GM12878 (cell line): ENCODE data around the gene OGFR. TPM values are rescaled to one million over a fixed set of nuclear protein-coding genes. Genes with fewer than 3 reads are reported as not detected.

Experiments
- ATAC-seq: fragments of 200-7000 bp; cut with Tn5 transposase; 3 replicates; pipeline ENCODE4 v1.9.1; 2020; ENCODE audit warnings: mild to moderate bottlenecking, moderate library complexity
- BruUV-seq: library from RNA; stranded (reverse); fragments of 400-500 nt; replicated peaks from 2 replicates; lab custom pipeline; 2021; lab: Mats Ljungman, UMichigan
- CTCF ChIA-PET: fragments of 300-600 bp; sonication (Branson Sonifier 250); formaldehyde crosslinking; extraction: SDS; loops from one replicate; lab custom pipeline; 2021; ENCODE audit warnings: inconsistent platforms; lab: Yijun Ruan, JAX
- POLR2A ChIA-PET: fragments of 350-600 bp; formaldehyde crosslinking; extraction: SDS; loops from one replicate; lab custom pipeline; 2021; ENCODE audit warnings: inconsistent platforms; lab: Charles Lee
- RAD21 ChIA-PET: fragments of 300-600 bp; sonication (Branson Sonifier 250); formaldehyde crosslinking; loops from one replicate; lab custom pipeline; 2023; ENCODE audit warnings: antibody characterized with exemption; ENCODE audit not compliant: unreplicated experiment; lab: Charles Lee
- SMC1A ChIA-PET: fragments of 300-600 bp; sonication (Branson Sonifier 250); formaldehyde crosslinking; loops from one replicate; lab custom pipeline; 2023; ENCODE audit not compliant: unreplicated experiment, uncharacterized antibody; lab: Charles Lee
- DNase-seq: peaks from one replicate; pipeline ENCODE4 v3.0.0-alpha.2; 2011; ENCODE audit warnings: low read depth, low spot score
- FAIRE-seq: peaks from 3 replicates; lab custom pipeline; 2011; peaks lifted over from hg19 to GRCh38; lab: Jason Lieb, UNC
- H2AFZ ChIP-seq: 2 replicates; pipeline ENCODE4 v1.6.0; 2011; ENCODE audit warnings: low read depth, low read length, control low read depth; ENCODE audit not compliant: control insufficient read depth
- H3K27ac ChIP-seq: 2 replicates; pipeline ENCODE4 v1.5.1; 2011; ENCODE audit warnings: control low read depth; ENCODE audit not compliant: control insufficient read depth, insufficient read depth
- H3K27me3 ChIP-seq, 2 experiments: replicated peaks in 1 of 2; 2 replicates each; pipeline versions ENCODE4 v1.6.0 to v1.6.1; 2011; ENCODE audit warnings: low read length in 1 of 2; ENCODE audit not compliant: control insufficient read depth in 2 of 2, insufficient read depth in 2 of 2
- H3K36me3 ChIP-seq, 2 experiments: 2 replicates each; pipeline ENCODE4 v1.5.1; 2011; ENCODE audit warnings: low read length in 1 of 2; ENCODE audit not compliant: control insufficient read depth in 2 of 2, insufficient read depth in 2 of 2
- H3K4me1 ChIP-seq: 2 replicates; pipeline ENCODE4 v1.6.1; 2011; ENCODE audit warnings: mild to moderate bottlenecking, low read length, moderate library complexity, mixed read lengths; ENCODE audit not compliant: control insufficient read depth, insufficient read depth
- H3K4me2 ChIP-seq: 2 replicates; pipeline ENCODE4 v1.6.0; 2011; ENCODE audit warnings: control low read depth; ENCODE audit not compliant: control insufficient read depth, insufficient read depth
- H3K4me3 ChIP-seq: fragments of 200-600 bp; sonication (generic); 2 replicates; pipeline ENCODE4 v1.5.1; 2016
- H3K79me2 ChIP-seq: 2 replicates; pipeline ENCODE4 v1.6.0; 2011; ENCODE audit warnings: low read length; ENCODE audit not compliant: control insufficient read depth, insufficient read depth
- H3K9ac ChIP-seq: 2 replicates; pipeline ENCODE4 v1.8.0; 2011; ENCODE audit warnings: low read length, control low read depth, mixed read lengths; ENCODE audit not compliant: control insufficient read depth, insufficient read depth
- H3K9me3 ChIP-seq: replicated peaks from 3 replicates; pipeline ENCODE4 v1.5.1; 2011; ENCODE audit warnings: mild to moderate bottlenecking, low read length; ENCODE audit not compliant: control insufficient read depth, insufficient read depth
- H4K20me1 ChIP-seq: 2 replicates; pipeline ENCODE4 v1.6.0; 2011; ENCODE audit not compliant: control insufficient read depth, insufficient read depth
- FOS ChIP-seq: IDR thresholded peaks from 3 replicates; pipeline ENCODE4 v1.6.1; 2011; ENCODE audit warnings: borderline replicate concordance; ENCODE audit not compliant: insufficient read length; ENCODE audit errors: extremely low read depth
- IRF4 ChIP-seq: IDR thresholded peaks from 2 replicates; pipeline ENCODE4 v1.6.1; 2011; ENCODE audit warnings: low read depth, low read length
- JUND ChIP-seq: IDR thresholded peaks from 2 replicates; pipeline ENCODE4 v1.6.1; 2012; ENCODE audit warnings: low read depth, mild to moderate bottlenecking, low read length, improper control_type of control experiment, moderate library complexity
- MAX ChIP-seq: IDR thresholded peaks from 2 replicates; pipeline ENCODE4 v1.6.1; 2012; ENCODE audit warnings: low read depth, low read length, improper control_type of control experiment
- NFYA ChIP-seq: IDR thresholded peaks from 2 replicates; pipeline ENCODE4 v1.6.1; 2011; ENCODE audit warnings: low read depth, mild to moderate bottlenecking, low read length, improper control_type of control experiment, borderline replicate concordance
- POLR2A ChIP-seq: IDR thresholded peaks from 2 replicates; pipeline ENCODE4 v1.6.1; 2011; ENCODE audit warnings: low read depth, mild to moderate bottlenecking, low read length
- PRDM15 ChIP-seq: fragments of 450-650 bp; formaldehyde crosslinking; IDR thresholded peaks from 2 replicates; pipeline ENCODE4 v1.4.0; 2020; ENCODE audit warnings: mild to moderate bottlenecking, moderate library complexity
- SMARCA5 ChIP-seq: fragments of 450-650 bp; IDR thresholded peaks from 2 replicates; pipeline ENCODE4 v1.6.1; 2017; ENCODE audit warnings: mild to moderate bottlenecking
- SUZ12 ChIP-seq: fragments of 200-600 bp; sonication (generic); IDR thresholded peaks from one replicate; pipeline ENCODE4 v1.6.1; 2018; ENCODE audit warnings: antibody characterized with exemption, mild to moderate bottlenecking; ENCODE audit not compliant: unreplicated experiment
- TCF12 ChIP-seq: IDR thresholded peaks from 2 replicates; pipeline ENCODE4 v1.6.1; 2011; ENCODE audit warnings: low read depth, mild to moderate bottlenecking, low read length
- WRNIP1 ChIP-seq: IDR thresholded peaks from 2 replicates; pipeline ENCODE4 v1.6.1; 2011; ENCODE audit warnings: low read depth, low read length, improper control_type of control experiment, borderline replicate concordance
- ZBTB40 ChIP-seq: fragments of 450-650 bp; IDR thresholded peaks from 2 replicates; pipeline ENCODE4 v1.6.1; 2016; ENCODE audit warnings: mild to moderate bottlenecking, moderate library complexity, borderline replicate concordance
- ZNF384 ChIP-seq: IDR thresholded peaks from 2 replicates; pipeline ENCODE4 v1.6.1; 2012; ENCODE audit warnings: low read depth, mild to moderate bottlenecking, low read length, improper control_type of control experiment, borderline replicate concordance
- WGBS: methylation state at CpG from one replicate; pipeline ENCODE4 v1.1.6; 2016; ENCODE audit warnings: low lambda C conversion rate; ENCODE audit not compliant: insufficient replicate concordance, insufficient coverage; ENCODE audit errors: missing lambda C conversion rate; 5-methylcytosine and 5-hydroxymethylcytosine counted together
- in situ Hi-C: fragments of 300-500 bp; cut with MboI; formaldehyde crosslinking; loops from 9 replicates; pipeline ENCODE4 v1.14.3; 2018; ENCODE audit warnings: mixed read lengths
- intact Hi-C: fragments of 100-400 bp; cut with micrococcal nuclease; formaldehyde crosslinking; loops from one replicate; pipeline ENCODE4 v1.14.2; 2022; ENCODE audit not compliant: unreplicated experiment
- polyA plus RNA-seq, 11 experiments: library from polyadenylated mRNA; depleted of rRNA in 4 of 11; unstranded in 6 of 11; stranded (reverse) in 5 of 11; fragments of >200 nt; fragmentation: Nextera tagmentation in 4 of 11; fragmentation: Illumina TruSeq in 1 of 11; extraction: Ambion mirVana in 4 of 11; extraction: Trizol in 1 of 11; gene quantifications; 1 replicate in 1 of 11; 2 replicates in 10 of 11; pipeline versions ENCODE4 v1.2.1 to v1.2.3, GENCODE V29; 2011 to 2016; ENCODE audit warnings: inconsistent platforms in 2 of 11, missing spikeins in 2 of 11, low read depth in 1 of 11
- total RNA-seq, 4 experiments: library from RNA; depleted of rRNA in 3 of 4; stranded (reverse); fragments of >200 nt in 3 of 4; fragmentation: Illumina TruSeq in 1 of 4; extraction: Trizol in 1 of 4; gene quantifications; 2 replicates each; pipeline versions ENCODE4 v1.2.1 to v1.2.3, GENCODE V29; 2013 to 2021

The OGFR gene
- total and polyA plus RNA-seq, 10 of the 15 experiments (the other 5 are each of a cell fraction or from before 2014, with no cell fraction given), result 0.72 to 62.1 (median 27.3) TPM

GRCh38 chr20:62811720-62812119 is 7.1 kb downstream of the OGFR start (continued):
- TF ChIP-seq ZNF384, result no peak
- TF ChIP-seq IRF4, result no peak
- TF ChIP-seq WRNIP1, result no peak
- no peak for TF ChIP-seq POLR2A

- peaks cover 2% of the 10 kb centered on the region for H3K79me2 ChIP-seq
- POLR2A ChIA-PET, result no interaction called here
- H3K4me2 ChIP-seq, result no peak overlapping the region
- H3K27me3 ChIP-seq, result peaks cover 1 to 8% of the 10 kb centered on the region in 2 experiments; a peak in 2 of 4 replicates
- no peak overlapping the region for H3K27ac ChIP-seq
- RAD21 ChIA-PET, result no interaction called here
- peaks cover 12 to 35% of the 10 kb centered on the region in 2 experiments; a peak in 3 of 4 replicates for H3K36me3 ChIP-seq
- H2AFZ ChIP-seq, result no peak overlapping the region
- FAIRE-seq, result no peak
- no peak for DNase-seq
- CTCF ChIA-PET, result no interaction called here
- in situ Hi-C loops (no loop called here), intact Hi-C loops (no loop called here)
- H3K4me1 ChIP-seq, result peaks cover 6% of the 10 kb centered on the region; the same call in 1 of the 2 replicates
- no peaks in the 10 kb centered on the region for H4K20me1 ChIP-seq
- no TSS peak for BruUV-seq
- no peak for ATAC-seq
- SMC1A ChIA-PET, result no interaction called here
- H3K4me3 ChIP-seq, result no peak overlapping the region
- H3K9ac ChIP-seq, result no peak overlapping the region
- no peaks in the 10 kb centered on the region for H3K9me3 ChIP-seq
- 91% methylated on average over 43 of the region's 43 CpGs for WGBS
- TF ChIP-seq SUZ12, result no peak
- no peak for TF ChIP-seq IRF4
- no peak for TF ChIP-seq SMARCA5
- no peak for TF ChIP-seq TCF12
- TF ChIP-seq NFYA, result no peak
- no peak for TF ChIP-seq FOS
- TF ChIP-seq PRDM15 (CRISPR knock-in tag), result no peak
- no peak for TF ChIP-seq JUND
- TF ChIP-seq ZBTB40, result no peak
- TF ChIP-seq MAX, result no peak
Observed at GRCh38 chr20:62812181-62812906, 7.7 kb downstream of the OGFR start.
